GOT3 (cell line): ENCODE results near the gene ZNF490.

Source experiments
- DNase-seq: peaks from one replicate; lab custom pipeline; 2025; ENCODE audit warnings: mixed read lengths; lab: John Stamatoyannopoulos, UW

The ZNF490 gene

GRCh38 chr19:12543855-12544254, 66.8 kb downstream of the ZNF490 start:
- no peak for DNase-seq
